Peyer's patch (tissue), 4 donors: Measurements from ENCODE around the gene IDE.
"Not testable (repeated sequence)": the region's sequence is repeated elsewhere in the genome, so short reads cannot be mapped to it uniquely, and the experiment has no call there.

Experiments used
- CTCF ChIP-seq, 6 experiments: fragments of 450-650 bp in 4 of 6; fragments of 200-600 bp in 2 of 6; sonication (generic) in 1 of 6; IDR thresholded peaks; one replicate each; pipeline ENCODE4 v1.5.1; 2017 to 2019; ENCODE audit warnings: antibody characterized with exemption in 6 of 6, mild to moderate bottlenecking in 3 of 6, moderate library complexity in 1 of 6
- POLR2A ChIP-seq, 2 donors: fragments of 450-650 bp; IDR thresholded peaks; one replicate each; pipeline ENCODE4 v1.5.1; 2017; ENCODE audit warnings: antibody characterized with exemption in 2 of 2, mild to moderate bottlenecking in 2 of 2, moderate library complexity in 2 of 2

- TF ChIP-seq CTCF, POLR2A (IDR thresholded peaks at IDR 0.05): not testable (repeated sequence)
Observed at GRCh38 chr10:92436065-92436464, 137.8 kb downstream of the IDE start.
